Motor neuron (in vitro differentiated cells): ENCODE measurements around the gene RIPPLY2. TPM values are rescaled to one million over a fixed set of nuclear protein-coding genes. Genes with fewer than 3 reads are reported as not detected.

ENCODE experiments used
- ATAC-seq, 8 experiments: fragments of 200-7000 bp; cut with Tn5 transposase; replicated peaks in 6 of 8; 2 replicates each; pipeline ENCODE4 v1.8.0; 2021; ENCODE audit warnings: mild to moderate bottlenecking in 8 of 8, moderate library complexity in 8 of 8
- H3K27ac ChIP-seq, 2 donors: fragments of 250-450 bp; sonication (Bioruptor Pico); 2 replicates each; pipeline ENCODE4 v1.9.0; 2021; ENCODE audit warnings: antibody characterized with exemption in 2 of 2, mild to moderate bottlenecking in 2 of 2, moderate library complexity in 1 of 2
- H3K4me1 ChIP-seq, 2 donors: fragments of 250-450 bp; sonication (Bioruptor Pico); replicated peaks in 1 of 2; 2 replicates each; pipeline ENCODE4 v1.6.1; 2021; ENCODE audit warnings: antibody characterized with exemption in 2 of 2, mild to moderate bottlenecking in 2 of 2, moderate library complexity in 1 of 2
- H3K4me3 ChIP-seq, 5 donors: fragments of 250-450 bp; sonication (Bioruptor Pico); 2 replicates each; pipeline ENCODE4 v1.9.0; 2021; ENCODE audit warnings: antibody characterized with exemption in 5 of 5, mild to moderate bottlenecking in 5 of 5, moderate library complexity in 4 of 5
- WGBS, 10 experiments: fragments of 450-650 bp; shearing (Covaris generic); methylation state at CpG; one replicate each; pipeline ENCODE4 v1.0.0; 2022; 5-methylcytosine and 5-hydroxymethylcytosine counted together
- in situ Hi-C, 9 experiments: fragments of 400-800 bp; cut with MboI; loops; one replicate each; pipeline ENCODE4 v1.15.0; 2021; ENCODE audit warnings: low sequenced_read_pairs in 9 of 9, low pct_unique_long_range_greater_than_20kb in 2 of 9; ENCODE audit not compliant: unreplicated experiment in 9 of 9
- total RNA-seq, 8 experiments: library from RNA; unstranded; fragments of 300-600 nt; gene quantifications; 2 replicates each; pipeline versions ENCODE4 v1.2.3 to v1.2.4, GENCODE V29; 2022

Gene RIPPLY2
- total RNA-seq, 8 experiments from 2014 or later: 1.9 to 21.9 (median 8.1) TPM; not detected in 1

GRCh38 chr6:83846291-83846690 is 6.9 kb upstream of the RIPPLY2 start:
- WGBS, 10 experiments: 0 to 83% (median 25%) methylated on average over 1 of the region's 1 CpG; no CpG with 5 or more reads in 3 of the 10 experiments
- ATAC-seq: peak in 2 of 8 experiments; percentile 39 to 45
- Histone ChIP-seq H3K4me3 (no peak overlapping the region), H3K4me1 (no peaks in the 10 kb centered on the region), H3K27ac (no peak overlapping the region)
- in situ Hi-C loops: loop anchor here in 1 of 9 experiments (25.0 kb wide), 1 partner anchor 134 kb away; the partner anchor contains the start of gene SNAP91

GRCh38 chr6:83847179-83847578 is 6.0 kb upstream of the RIPPLY2 start:
- H3K4me3 ChIP-seq: no peak overlapping the region
- peaks cover 0 to under 1% of the 10 kb centered on the region in 2 donors for H3K4me1 ChIP-seq
- in situ Hi-C loops: loop anchor here in 1 of 9 experiments (25.0 kb wide), 1 partner anchor 135 kb away; the partner anchor contains the start of gene SNAP91
- ATAC-seq: no peak
- no peak overlapping the region for H3K27ac ChIP-seq

- WGBS, 10 experiments: 41 to 100% (median 92%) methylated on average over 2 of the region's 2 CpGs; no CpG with 5 or more reads in 1 of the 10 experiments
- no peak overlapping the region for H3K27ac ChIP-seq
- H3K4me3 ChIP-seq: no peak overlapping the region
- ATAC-seq: no peak
- in situ Hi-C loops: loop anchor here in 1 of 9 experiments (25.0 kb wide), 1 partner anchor 137 kb away; the partner anchor contains the start of gene SNAP91
- peaks cover 0 to 7% of the 10 kb centered on the region in 2 donors for H3K4me1 ChIP-seq
Observed at GRCh38 chr6:83849127-83849526, 4.0 kb upstream of the RIPPLY2 start.

- ATAC-seq: no peak
- 21 to 100% (median 71%) methylated on average over 1 to 3 of the region's 3 CpGs for WGBS, 10 experiments
- H3K4me3 ChIP-seq: no peak overlapping the region
- in situ Hi-C loops: loop anchor here in 2 of 9 experiments (25.0 kb wide), 1 partner anchor 137 kb away; the partner anchor contains the start of gene SNAP91 (in 2 of the 2)
- no peak overlapping the region for H3K27ac ChIP-seq
- H3K4me1 ChIP-seq: peaks cover 0 to 11% of the 10 kb centered on the region in 2 donors
Observed at GRCh38 chr6:83849610-83850009, 3.5 kb upstream of the RIPPLY2 start.

- H3K4me1 ChIP-seq: peaks cover 0 to 16% of the 10 kb centered on the region in 2 donors
- in situ Hi-C loops: loop anchor here in 1 of 9 experiments (25.0 kb wide), 1 partner anchor 140 kb away; the partner anchor contains the start of gene SNAP91
- no peak for ATAC-seq
- 3 to 62% (median 23%) methylated on average over 4 to 16 of the region's 16 CpGs for WGBS, 10 experiments
- H3K27ac ChIP-seq: peak overlapping the region in 1 of 2 donors; percentile 56
- peak overlapping the region; percentile 39 to 48 (median 42) for H3K4me3 ChIP-seq
Observed at GRCh38 chr6:83852528-83853177, 507 bp upstream of the RIPPLY2 start.

GRCh38 chr6:83854001-83854501 is 891 bp downstream of the RIPPLY2 start:
- ATAC-seq: peak in 7 of 8 experiments; percentile 4 to 52 (median 33)
- Histone ChIP-seq H3K4me3 (peak overlapping the region; percentile 39 to 48 (median 42)), H3K27ac (peak overlapping the region in 1 of 2 donors; percentile 56), H3K4me1 (peaks cover 0 to 19% of the 10 kb centered on the region in 2 donors)
- WGBS, 10 experiments: 6 to 62% (median 46%) methylated on average over 2 to 14 of the region's 18 CpGs
- in situ Hi-C loops: loop anchor here in 1 of 9 experiments (25.0 kb wide), 1 partner anchor 142 kb away; the partner anchor contains the start of gene SNAP91

- ATAC-seq: no peak
- in situ Hi-C loops: loop anchor here in 1 of 9 experiments (25.0 kb wide), 1 partner anchor 142 kb away; the partner anchor contains the start of gene SNAP91
- Histone ChIP-seq H3K27ac (no peak overlapping the region), H3K4me3 (peak overlapping the region in 2 of 5 donors; percentile 39 to 48), H3K4me1 (peaks cover 0 to 19% of the 10 kb centered on the region in 2 donors)
- WGBS, 10 experiments: 8 to 80% (median 62%) methylated on average over 1 to 5 of the region's 5 CpGs; no CpG with 5 or more reads in 1 of the 10 experiments
Observed at GRCh38 chr6:83854766-83855165, 1.6 kb downstream of the RIPPLY2 start.

- H3K4me3 ChIP-seq: peak within 1 kb of the TSS; percentile 72 to 96 (median 74)
- 0 to 6% (median 2%) methylated on average over 5 to 26 of the region's 53 CpGs for WGBS, 10 experiments
- peaks cover 5 to 14% of the 10 kb centered on the region in 2 donors for H3K4me1 ChIP-seq
- in situ Hi-C loops: loop anchor here in 1 of 9 experiments (25.0 kb wide), 1 partner anchor 147 kb away; the partner anchor contains the start of gene SNAP91
- peak within 1 kb of the TSS in 1 of 2 donors; percentile 68 for H3K27ac ChIP-seq
- ATAC-seq: peak; percentile 93 to 99 (median 97)
Observed at GRCh38 chr6:83859410-83860358, 6.5 kb downstream of the RIPPLY2 start, which contains the start of gene CYB5R4. Gene CYB5R4, plus strand, starts transcription at chr6:83859689. Its CDS starts 94 bp downstream, at chr6:83859783.

GRCh38 chr6:83860359-83860755 is 7.2 kb downstream of the RIPPLY2 start:
- no peak for ATAC-seq
- H3K27ac ChIP-seq: no peak overlapping the region
- peak overlapping the region; percentile 72 to 96 (median 74) for H3K4me3 ChIP-seq
- in situ Hi-C loops: loop anchor here in 1 of 9 experiments (25.0 kb wide), 1 partner anchor 148 kb away; the partner anchor contains the start of gene SNAP91
- H3K4me1 ChIP-seq: peaks cover 5 to 10% of the 10 kb centered on the region in 2 donors
- WGBS, 10 experiments: 1 to 30% (median 16%) methylated on average over 4 to 7 of the region's 7 CpGs; no CpG with 5 or more reads in 1 of the 10 experiments

- peak overlapping the region in 2 of 5 donors; percentile 72 to 74 for H3K4me3 ChIP-seq
- H3K4me1 ChIP-seq: peaks cover 5 to 10% of the 10 kb centered on the region in 2 donors
- in situ Hi-C loops: loop anchor here in 1 of 9 experiments (25.0 kb wide), 1 partner anchor 149 kb away; the partner anchor contains the start of gene SNAP91
- H3K27ac ChIP-seq: no peak overlapping the region
- no peak for ATAC-seq
- 55 to 79% (median 66%) methylated on average over 2 to 8 of the region's 8 CpGs for WGBS, 10 experiments
Observed at GRCh38 chr6:83860782-83861495, 7.8 kb downstream of the RIPPLY2 start.

GRCh38 chr6:83862776-83863471 is 9.8 kb downstream of the RIPPLY2 start:
- in situ Hi-C loops: loop anchor here in 1 of 9 experiments (25.0 kb wide), 1 partner anchor 151 kb away; the partner anchor contains the start of gene SNAP91
- Histone ChIP-seq H3K27ac (no peak overlapping the region), H3K4me1 (peaks cover 5 to 10% of the 10 kb centered on the region in 2 donors), H3K4me3 (no peak overlapping the region)
- WGBS, 10 experiments: 66 to 95% (median 89%) methylated on average over 2 to 4 of the region's 4 CpGs; no CpG with 5 or more reads in 1 of the 10 experiments
- no peak for ATAC-seq
